ENCODE measurements around the gene SHC4.

DNA sequence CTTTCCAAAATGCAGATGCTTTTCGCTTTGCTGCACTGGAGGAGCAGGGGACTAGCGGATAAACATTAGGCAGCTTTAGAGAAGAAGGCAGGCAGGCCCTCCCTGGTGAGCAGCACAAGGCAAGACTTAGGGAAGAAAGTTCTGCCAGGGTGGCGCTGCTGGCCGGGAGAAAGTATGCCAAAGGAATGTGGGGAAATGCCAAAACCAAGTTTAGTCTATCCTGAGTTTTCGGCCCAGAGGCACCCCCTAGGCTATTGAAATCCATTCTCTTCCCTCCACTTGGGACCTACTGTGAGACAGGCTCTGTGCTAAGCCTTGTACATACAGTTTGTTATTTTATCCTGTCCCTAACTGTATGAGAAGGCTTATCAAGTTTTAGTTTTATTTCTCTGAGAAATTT, 9.2 kb downstream of the SHC4 start:
- no peak for TF ChIP-seq CTCF (IDR thresholded peaks at IDR 0.05)
- TF ChIP-seq POLR2A (IDR thresholded peaks at IDR 0.05), result no peak
- no peak for TF ChIP-seq EP300 (IDR thresholded peaks at IDR 0.05)
- no peak for TF ChIP-seq POLR2AphosphoS5 (IDR thresholded peaks at IDR 0.05)
